ENCODE data around the gene DEPDC1B.
"Not testable (repeated sequence)": the region's sequence is repeated elsewhere in the genome, so short reads cannot be mapped to it uniquely, and the experiment has no call there.

DEPDC1B gene

GRCh38 chr5:60639544-60639943 lies 60.4 kb downstream of the DEPDC1B start:
- DNase-seq: no peak

GRCh38 chr5:60638300-60638699 lies 61.7 kb downstream of the DEPDC1B start:
- no peak for DNase-seq

GRCh38 chr5:60636644-60637043 lies 63.3 kb downstream of the DEPDC1B start:
- no peak for DNase-seq

GRCh38 chr5:60636001-60636400 lies 64.0 kb downstream of the DEPDC1B start:
- DNase-seq: no peak

- no peak for DNase-seq
Measured at GRCh38 chr5:60634051-60634450, 65.9 kb downstream of the DEPDC1B start.

GRCh38 chr5:60633341-60633740 lies 66.6 kb downstream of the DEPDC1B start:
- no peak for DNase-seq

- no peak for DNase-seq
Measured at GRCh38 chr5:60632153-60632552, 67.8 kb downstream of the DEPDC1B start.

GRCh38 chr5:60630836-60631235 lies 69.1 kb downstream of the DEPDC1B start:
- no peak for DNase-seq

GRCh38 chr5:60630179-60630578 lies 69.8 kb downstream of the DEPDC1B start:
- no peak for DNase-seq

- not testable (repeated sequence) for DNase-seq
Measured at GRCh38 chr5:60624875-60625274, 75.1 kb downstream of the DEPDC1B start.

- DNase-seq: not testable (repeated sequence)
Measured at GRCh38 chr5:60620752-60621151, 79.2 kb downstream of the DEPDC1B start.

GRCh38 chr5:60613826-60614225 lies 86.1 kb downstream of the DEPDC1B start:
- no peak for DNase-seq

- DNase-seq: no peak
Measured at GRCh38 chr5:60611099-60611740, 88.7 kb downstream of the DEPDC1B start.

GRCh38 chr5:60604771-60605170 lies 95.2 kb downstream of the DEPDC1B start:
- DNase-seq: no peak

- no peak for DNase-seq
Measured at GRCh38 chr5:60598424-60598823, 101.5 kb downstream of the DEPDC1B start.

GRCh38 chr5:60597572-60598320 lies 102.2 kb downstream of the DEPDC1B start:
- no peak for DNase-seq

GRCh38 chr5:60594715-60595477 lies 105.1 kb downstream of the DEPDC1B start:
- DNase-seq: no peak

- DNase-seq: no peak
Measured at GRCh38 chr5:60590172-60590571, 109.8 kb downstream of the DEPDC1B start.

GRCh38 chr5:60587312-60587711 lies 112.7 kb downstream of the DEPDC1B start:
- DNase-seq: not testable (repeated sequence)

- DNase-seq: peak in 1 of 2 experiments; percentile 14
Measured at GRCh38 chr5:60586307-60586901, 113.6 kb downstream of the DEPDC1B start.

- DNase-seq: no peak
Measured at GRCh38 chr5:60585618-60586017, 114.3 kb downstream of the DEPDC1B start.

- DNase-seq: no peak
Measured at GRCh38 chr5:60584304-60584703, 115.7 kb downstream of the DEPDC1B start.

GRCh38 chr5:60583616-60584015 lies 116.3 kb downstream of the DEPDC1B start:
- DNase-seq: no peak
